H1 (cell line): ENCODE measurements around the gene TNNC1. TPM values are rescaled to one million over a fixed set of nuclear protein-coding genes. Genes with fewer than 3 reads are reported as not detected.

Experiments
- CTCF ChIA-PET: fragments of 300-600 bp; sonication (Branson Sonifier 250); formaldehyde crosslinking; loops from one replicate; lab custom pipeline; 2021; ENCODE audit not compliant: partially characterized antibody; lab: Charles Lee
- POLR2A ChIA-PET: fragments of 300-600 bp; sonication (Branson Sonifier 250); formaldehyde crosslinking; loops from one replicate; lab custom pipeline; 2021; ENCODE audit warnings: inconsistent platforms; ENCODE audit not compliant: partially characterized antibody; lab: Charles Lee
- DNase-seq, 2 experiments: peaks; one replicate each; pipeline versions ENCODE4 v3.0.0 to v3.0.0-alpha.2; 2010 to 2022; ENCODE audit warnings: low spot score in 2 of 2, low read depth in 1 of 2, mixed read lengths in 1 of 2
- FAIRE-seq: peaks from 2 replicates; lab custom pipeline; 2011; peaks lifted over from hg19 to GRCh38; lab: Jason Lieb, UNC
- H2AFZ ChIP-seq: 2 replicates; pipeline ENCODE4 v1.8.1; 2012; ENCODE audit warnings: low read length, inconsistent platforms
- H2AK5ac ChIP-seq: 2 replicates; pipeline ENCODE4 v1.6.1; 2013; ENCODE audit warnings: low read depth, low read length
- H2BK120ac ChIP-seq: replicated peaks from 2 replicates; pipeline ENCODE3; 2013; ENCODE audit warnings: low read depth, low read length, inconsistent platforms
- H2BK12ac ChIP-seq: 2 replicates; pipeline ENCODE4 v1.6.1; 2013; ENCODE audit warnings: low read depth, low read length
- H2BK15ac ChIP-seq: 2 replicates; pipeline ENCODE4 v1.6.1; 2013; ENCODE audit warnings: low read length
- H2BK20ac ChIP-seq: 2 replicates; pipeline ENCODE4 v1.6.1; 2013; ENCODE audit warnings: low read length
- H2BK5ac ChIP-seq: 2 replicates; pipeline ENCODE4 v1.6.1; 2013; ENCODE audit warnings: low read depth, low read length
- H3K14ac ChIP-seq: 2 replicates; pipeline ENCODE4 v1.6.1; 2013; ENCODE audit warnings: inconsistent platforms; ENCODE audit not compliant: insufficient read length
- H3K18ac ChIP-seq: 2 replicates; pipeline ENCODE4 v1.6.1; 2013; ENCODE audit warnings: low read length; ENCODE audit errors: extremely low read depth
- H3K23ac ChIP-seq: 2 replicates; pipeline ENCODE4 v1.6.1; 2013; ENCODE audit warnings: inconsistent platforms; ENCODE audit not compliant: insufficient read length
- H3K23me2 ChIP-seq: 2 replicates; pipeline ENCODE4 v1.6.1; 2013; ENCODE audit warnings: low read depth, low read length
- H3K27ac ChIP-seq: 2 replicates; pipeline ENCODE4 v1.6.1; 2011; ENCODE audit warnings: low read depth, low read length, inconsistent platforms
- H3K27me3 ChIP-seq, 4 experiments: replicated peaks in 1 of 4; 1 replicate in 1 of 4; 2 replicates in 3 of 4; pipeline versions ENCODE4 v1.6.1 to v1.8.1; 2011 to 2013; ENCODE audit warnings: low read length in 3 of 4, mild to moderate bottlenecking in 3 of 4, inconsistent platforms in 2 of 4, mixed read lengths in 2 of 4, moderate library complexity in 1 of 4; ENCODE audit not compliant: control insufficient read depth in 3 of 4, insufficient read depth in 3 of 4; ENCODE audit errors: extremely low read depth in 1 of 4
- H3K36me3 ChIP-seq, 4 experiments: 2 replicates each; pipeline versions ENCODE4 v1.6.1 to v1.8.1; 2011 to 2013; ENCODE audit warnings: mild to moderate bottlenecking in 4 of 4, low read length in 3 of 4, moderate library complexity in 2 of 4, control low read depth in 1 of 4, inconsistent platforms in 1 of 4; ENCODE audit not compliant: insufficient read depth in 4 of 4, control insufficient read depth in 2 of 4
- H3K4ac ChIP-seq: replicated peaks from 2 replicates; pipeline ENCODE3; 2013; ENCODE audit warnings: low read length, low read depth, mixed read lengths, inconsistent platforms; ENCODE audit not compliant: insufficient read length
- H3K4me1 ChIP-seq, 4 experiments: replicated peaks in 1 of 4; 1 replicate in 1 of 4; 2 replicates in 3 of 4; pipeline versions ENCODE4 v1.6.1 to v1.8.1; 2011 to 2013; ENCODE audit warnings: low read length in 3 of 4, inconsistent platforms in 2 of 4, mixed read lengths in 1 of 4; ENCODE audit not compliant: insufficient read depth in 4 of 4, control insufficient read depth in 3 of 4
- H3K4me2 ChIP-seq, 2 experiments: 2 replicates each; pipeline versions ENCODE4 v1.6.1 to v1.8.1; 2011 to 2013; ENCODE audit warnings: low read depth in 2 of 2, low read length in 2 of 2, control low read depth in 1 of 2, inconsistent platforms in 1 of 2, mild to moderate bottlenecking in 1 of 2; ENCODE audit not compliant: insufficient read depth in 1 of 2
- H3K4me3 ChIP-seq, 4 experiments: fragments of 200-600, 300-600 bp in 1 of 4; sonication (generic), shearing (Covaris generic), sonication (Bioruptor Twin) in 1 of 4; 2 replicates each; pipeline versions ENCODE4 v1.5.1 to v1.8.1; 2011 to 2016; ENCODE audit warnings: low read length in 4 of 4, low read depth in 3 of 4, control low read depth in 2 of 4, inconsistent platforms in 2 of 4, mild to moderate bottlenecking in 2 of 4, mixed read lengths in 1 of 4, moderate library complexity in 1 of 4; ENCODE audit not compliant: insufficient read depth in 2 of 4; ENCODE audit errors: extremely low read depth in 1 of 4
- H3K56ac ChIP-seq: replicated peaks from 2 replicates; pipeline ENCODE3; 2013; ENCODE audit warnings: low read depth, mild to moderate bottlenecking, mixed read lengths, low read length, inconsistent platforms; ENCODE audit not compliant: insufficient read length
- H3K79me1 ChIP-seq: 2 replicates; pipeline ENCODE4 v1.6.1; 2013; ENCODE audit warnings: low read depth, low read length, control low read depth
- H3K79me2 ChIP-seq, 2 experiments: 2 replicates each; pipeline versions ENCODE4 v1.6.1 to v1.8.1; 2012 to 2013; ENCODE audit warnings: low read length in 2 of 2, mild to moderate bottlenecking in 2 of 2, inconsistent platforms in 1 of 2; ENCODE audit not compliant: insufficient read depth in 2 of 2, control insufficient read depth in 1 of 2
- H3K9ac ChIP-seq, 4 experiments: replicated peaks in 1 of 4; 1 replicate in 1 of 4; 2 replicates in 3 of 4; pipeline versions ENCODE4 v1.6.1 to v1.8.1; 2011 to 2013; ENCODE audit warnings: low read depth in 3 of 4, low read length in 3 of 4, control low read depth in 2 of 4, mild to moderate bottlenecking in 2 of 4, moderate library complexity in 2 of 4, inconsistent platforms in 1 of 4; ENCODE audit errors: extremely low read depth in 1 of 4
- H3K9me3 ChIP-seq, 2 experiments: 2 replicates each; pipeline versions ENCODE4 v1.6.1 to v1.8.1; 2012 to 2013; ENCODE audit warnings: mild to moderate bottlenecking in 2 of 2, moderate library complexity in 2 of 2, control low read depth in 1 of 2, inconsistent platforms in 1 of 2, low read depth in 1 of 2, low read length in 1 of 2, mixed read lengths in 1 of 2; ENCODE audit not compliant: insufficient read depth in 2 of 2
- H4K20me1 ChIP-seq, 2 experiments: replicated peaks in 1 of 2; 2 replicates each; pipeline versions ENCODE3 to v1.8.1; 2011 to 2013; ENCODE audit warnings: inconsistent platforms in 2 of 2, low read length in 2 of 2, mild to moderate bottlenecking in 1 of 2; ENCODE audit not compliant: insufficient read depth in 2 of 2, control insufficient read depth in 1 of 2
- H4K5ac ChIP-seq: 2 replicates; pipeline ENCODE4 v1.6.1; 2013; ENCODE audit warnings: low read length, low read depth, mixed read lengths, inconsistent platforms; ENCODE audit not compliant: insufficient read length
- H4K8ac ChIP-seq: 2 replicates; pipeline ENCODE4 v1.8.0; 2013; ENCODE audit warnings: mild to moderate bottlenecking, moderate library complexity, low read length, inconsistent platforms; ENCODE audit not compliant: insufficient read depth; ENCODE audit errors: extremely low read depth
- H4K91ac ChIP-seq: replicated peaks from 2 replicates; pipeline ENCODE3; 2013; ENCODE audit warnings: low read length, mixed read lengths, inconsistent platforms; ENCODE audit not compliant: insufficient read length
- ASH2L ChIP-seq: fragments of 200-600, 300-600 bp; sonication (generic); IDR thresholded peaks from one replicate; pipeline ENCODE4 v1.7.1; 2017; ENCODE audit warnings: low read length
- ATF3 ChIP-seq: IDR thresholded peaks from 2 replicates; pipeline ENCODE4 v1.6.1; 2011; ENCODE audit warnings: low read depth, mild to moderate bottlenecking, low read length; ENCODE audit not compliant: insufficient read depth
- CHD1 ChIP-seq: IDR thresholded peaks from 2 replicates; pipeline ENCODE4 v1.6.1; 2012; ENCODE audit warnings: low read depth, low read length, improper control_type of control experiment
- EZH2 ChIP-seq: fragments of 200-600 bp; sonication (generic); IDR thresholded peaks from 2 replicates; pipeline ENCODE4 v1.7.1; 2012; ENCODE audit warnings: low read depth, mild to moderate bottlenecking, moderate library complexity, low read length, inconsistent platforms; ENCODE audit not compliant: severe bottlenecking
- GABPA ChIP-seq: IDR thresholded peaks from 2 replicates; pipeline ENCODE4 v1.6.1; 2011; ENCODE audit warnings: mild to moderate bottlenecking, low read length, moderate library complexity, borderline replicate concordance; ENCODE audit not compliant: insufficient read depth
- KDM1A ChIP-seq: fragments of 200-600, 300-600 bp; sonication (generic); IDR thresholded peaks from 2 replicates; pipeline ENCODE4 v1.7.1; 2016; ENCODE audit warnings: mild to moderate bottlenecking, low read length, borderline replicate concordance
- KDM4A ChIP-seq: IDR thresholded peaks from one replicate; pipeline ENCODE4 v1.7.1; 2012; ENCODE audit warnings: low read depth, mild to moderate bottlenecking, moderate library complexity, low read length, inconsistent platforms; ENCODE audit not compliant: severe bottlenecking
- RFX5 ChIP-seq: IDR thresholded peaks from 2 replicates; pipeline ENCODE4 v1.6.1; 2011; ENCODE audit warnings: low read depth, low read length, improper control_type of control experiment, borderline replicate concordance
- SAP30 ChIP-seq: fragments of 300-600 bp; sonication (generic); IDR thresholded peaks from 2 replicates; pipeline ENCODE4 v1.7.1; 2012; ENCODE audit warnings: low read length, moderate library complexity, mild to moderate bottlenecking, inconsistent platforms; ENCODE audit not compliant: insufficient read depth, insufficient replicate concordance
- SIN3A ChIP-seq, 2 experiments: IDR thresholded peaks in 1 of 2; conservative IDR thresholded peaks in 1 of 2; 2 replicates each; pipeline ENCODE4 v1.6.1; 2011 to 2012; ENCODE audit warnings: low read length in 2 of 2, improper control_type of control experiment in 1 of 2, low read depth in 1 of 2, mild to moderate bottlenecking in 1 of 2
- SP4 ChIP-seq: IDR thresholded peaks from 2 replicates; pipeline ENCODE4 v1.6.1; 2012; ENCODE audit warnings: low read length, inconsistent platforms
- WGBS, 2 experiments: shearing (Covaris generic) in 1 of 2; methylation state at CpG; one replicate each; pipeline versions ENCODE4 v1.1.6 to v1.1.7; 2013 to 2015; ENCODE audit warnings: low lambda C conversion rate in 2 of 2, mixed read lengths in 2 of 2, inconsistent platforms in 1 of 2, low coverage in 1 of 2, missing lambda C conversion rate in 1 of 2; ENCODE audit not compliant: insufficient replicate concordance in 2 of 2, insufficient coverage in 1 of 2, insufficient read length in 1 of 2; ENCODE audit errors: extremely low coverage in 1 of 2, missing lambda C conversion rate in 1 of 2; 5-methylcytosine and 5-hydroxymethylcytosine counted together
- polyA plus RNA-seq, 7 experiments: library from polyadenylated mRNA; depleted of rRNA in 3 of 7; stranded (reverse) in 5 of 7; unstranded in 2 of 7; fragments of >200 nt in 5 of 7; fragments of 200-250 nt in 2 of 7; gene quantifications; 1 replicate in 5 of 7; 2 replicates in 1 of 7; 4 replicates in 1 of 7; pipeline versions ENCODE4 v1.2.1 to v1.2.3, GENCODE V29; 2011 to 2013; ENCODE audit warnings: missing spikeins in 2 of 7, mixed read lengths in 2 of 7
- total RNA-seq: library from RNA; stranded (reverse); fragmentation: NEBNext Ultra II Directional; extraction: Animal tissue kit (Norgen Biotek cat#: 25700); gene quantifications from 2 replicates; pipeline ENCODE4 v1.2.1, GENCODE V29; 2021

The TNNC1 gene
- total and polyA plus RNA-seq, 2 of the 8 experiments (the other 6 are each of a cell fraction or from before 2014, with no cell fraction given) = 5.8 to 16.4 TPM

GRCh38 chr3:52479037-52479876 lies 25.4 kb upstream of the TNNC1 start:
- no peaks in the 10 kb centered on the region for H3K79me2 ChIP-seq
- WGBS, 2 experiments = 84% methylated on average over 7 of the region's 7 CpGs; no CpG with 5 or more reads in 1 of the 2 experiments
- H3K4me3 ChIP-seq = no peak overlapping the region
- H3K9ac ChIP-seq = no peak overlapping the region
- ChIA-PET CTCF (interaction anchor here (0.6 to 1.9 kb wide), 6 partner anchors 10 to 254 kb away, joined by 3 to 13 read pairs (median 3); no protein-coding TSS in a partner anchor), POLR2A (interaction anchor here (0.6 to 1.2 kb wide), 2 partner anchors 10 to 19 kb away, joined by 3 to 5 read pairs; no protein-coding TSS in a partner anchor)
- no peak overlapping the region for H3K23ac ChIP-seq
- H2BK20ac ChIP-seq = no peak overlapping the region
- H3K36me3 ChIP-seq = peaks cover 42 to 69% (median 58%) of the 10 kb centered on the region in 4 experiments
- H4K20me1 ChIP-seq = peaks cover 0 to 15% of the 10 kb centered on the region in 2 experiments
- H4K8ac ChIP-seq = no peak overlapping the region
- no peak overlapping the region for H2BK120ac ChIP-seq
- no peaks in the 10 kb centered on the region for H3K23me2 ChIP-seq
- H3K27me3 ChIP-seq = no peaks in the 10 kb centered on the region
- peaks cover 2% of the 10 kb centered on the region; the same call in 1 of the 2 replicates for H3K79me1 ChIP-seq
- no peak overlapping the region for H3K4ac ChIP-seq
- no peak overlapping the region for H2BK15ac ChIP-seq
- DNase-seq (no peak), FAIRE-seq (no peak)
- no peak overlapping the region for H3K14ac ChIP-seq
- no peak overlapping the region for H4K91ac ChIP-seq
- no peaks in the 10 kb centered on the region for H3K4me1 ChIP-seq
- no peak overlapping the region for H3K18ac ChIP-seq
- no peak overlapping the region for H2BK12ac ChIP-seq
- H2AK5ac ChIP-seq = no peak overlapping the region
- H3K27ac ChIP-seq = no peak overlapping the region
- no peak overlapping the region for H3K4me2 ChIP-seq
- H4K5ac ChIP-seq = no peak overlapping the region
- H2BK5ac ChIP-seq = no peak overlapping the region
- no peaks in the 10 kb centered on the region for H3K9me3 ChIP-seq
- H2AFZ ChIP-seq = no peak overlapping the region
- H3K56ac ChIP-seq = no peak overlapping the region
- TF ChIP-seq SIN3A (conservative IDR thresholded peaks at IDR 0.05 in 1 of 2, IDR thresholded peaks at IDR 0.05 in 1 of 2; ENCODE audit: low read depth in 1 of 2, low read length in 2 of 2) (no peak), SAP30 (no peak), KDM4A (no peak), KDM1A (no peak), CHD1 (no peak), GABPA (no peak), ASH2L (no peak), SP4 (no peak), EZH2 (no peak), ATF3 (no peak), RFX5 (no peak)
